ENCODE data around the gene ATP6V1D.
A peak's percentile ranks its signal among the peaks of the same experiment; 100 is the strongest.
"Not testable (repeated sequence)": the region's sequence is repeated elsewhere in the genome, so short reads cannot be mapped to it uniquely, and the experiment has no call there.

ATP6V1D gene

DNA sequence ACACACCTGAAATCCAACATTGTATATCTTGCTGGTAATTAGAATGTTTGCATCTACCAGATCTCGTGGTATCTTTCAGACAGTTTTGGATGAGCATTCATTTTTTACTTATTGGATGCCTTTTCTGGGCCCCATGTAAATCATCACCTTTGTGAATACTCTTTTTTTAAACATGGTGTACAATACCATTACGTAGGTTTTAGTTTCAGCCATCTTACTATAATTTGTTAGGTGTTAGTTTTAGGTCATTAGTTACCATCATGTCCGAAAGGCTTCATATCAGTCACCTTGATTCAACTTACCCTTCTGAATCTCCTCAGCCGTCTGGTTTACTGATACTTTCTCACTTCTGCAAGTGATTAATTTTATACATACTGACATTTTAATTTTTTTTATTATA lies 5.9 kb upstream of the ATP6V1D start:
- DNase-seq = no peak

DNA sequence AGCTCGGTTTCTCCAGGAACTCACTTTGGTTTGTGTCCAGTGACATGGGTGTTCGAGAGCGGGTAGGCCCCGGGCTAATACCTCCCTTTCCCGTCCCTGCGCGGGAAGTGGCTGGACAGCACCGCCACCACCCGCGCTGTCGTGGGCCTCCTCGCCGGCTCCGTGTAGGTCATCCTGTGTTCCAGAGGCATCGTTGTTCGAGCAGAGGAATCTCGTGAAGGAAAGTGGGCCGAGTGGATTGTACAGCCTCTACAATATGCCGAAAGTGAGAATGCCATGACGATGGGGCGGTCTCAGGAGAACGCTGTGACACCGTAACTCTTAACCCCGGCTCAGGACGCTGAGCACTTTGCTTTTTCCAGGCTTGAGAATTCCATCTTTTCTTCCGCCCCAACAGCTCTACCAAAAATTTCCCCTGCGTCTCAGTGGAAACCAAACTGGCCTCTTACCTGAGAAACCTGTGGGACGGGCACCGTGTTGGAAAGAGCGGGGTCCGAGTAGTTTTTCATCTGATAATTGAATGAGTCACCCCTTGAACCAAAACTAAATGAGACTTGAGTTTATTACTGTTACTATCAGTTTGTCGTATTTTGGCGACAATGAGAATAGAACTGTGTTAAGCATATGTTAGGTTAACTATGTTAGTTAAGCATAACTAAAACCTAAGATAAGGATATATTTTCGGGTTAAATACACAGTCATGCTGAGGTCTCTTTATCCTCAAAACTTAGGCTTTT lies 1.0 kb upstream of the ATP6V1D start:
- DNase-seq = peak; percentile 35

DNA sequence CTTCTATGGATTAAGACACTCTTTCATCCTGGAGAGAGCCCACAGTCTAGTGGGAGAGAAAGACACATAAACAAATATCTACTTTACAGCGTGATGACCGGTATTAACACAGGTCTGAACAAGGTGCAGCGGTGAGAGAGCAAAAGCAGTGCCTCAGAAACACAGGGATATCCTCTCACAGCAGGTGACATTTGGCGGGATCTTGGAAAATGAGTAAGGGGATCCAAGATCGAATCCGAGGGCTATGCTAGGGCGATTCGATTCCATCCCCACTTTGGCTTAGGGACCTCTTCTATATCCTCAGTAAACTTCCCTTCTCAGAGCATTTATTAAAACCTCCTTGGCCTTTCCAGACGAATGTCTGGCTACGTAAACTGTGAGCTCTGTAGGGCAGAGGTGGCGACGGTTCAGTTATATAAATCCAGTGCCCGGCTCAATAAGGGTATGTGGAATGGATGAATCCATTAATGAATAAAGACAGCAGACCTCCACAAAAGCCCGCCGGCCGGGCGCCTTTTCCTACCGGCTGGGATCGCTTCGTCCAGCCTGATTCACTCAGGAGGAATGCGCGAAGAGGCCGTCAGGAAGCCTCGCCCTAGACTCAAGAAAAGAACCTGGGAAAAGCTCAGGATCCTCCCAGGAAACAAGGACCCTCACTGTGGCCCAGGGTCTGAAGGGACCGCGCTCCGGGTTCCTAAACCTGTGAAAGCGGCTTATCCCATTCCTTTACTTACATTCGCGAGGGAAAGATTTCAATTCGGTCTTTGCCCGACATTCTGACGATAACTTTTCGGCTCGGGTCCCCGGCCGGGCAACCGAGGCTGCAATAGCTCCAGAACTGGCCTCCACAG lies 455 bp downstream of the ATP6V1D start:
- no peak for DNase-seq

- DNase-seq = no peak
These were observed 1.6 kb downstream of the ATP6V1D start for GRCh38 chr14:67357969-67358354.

GRCh38 chr14:67357186-67357968 lies 2.2 kb downstream of the ATP6V1D start:
- no peak for DNase-seq

DNA sequence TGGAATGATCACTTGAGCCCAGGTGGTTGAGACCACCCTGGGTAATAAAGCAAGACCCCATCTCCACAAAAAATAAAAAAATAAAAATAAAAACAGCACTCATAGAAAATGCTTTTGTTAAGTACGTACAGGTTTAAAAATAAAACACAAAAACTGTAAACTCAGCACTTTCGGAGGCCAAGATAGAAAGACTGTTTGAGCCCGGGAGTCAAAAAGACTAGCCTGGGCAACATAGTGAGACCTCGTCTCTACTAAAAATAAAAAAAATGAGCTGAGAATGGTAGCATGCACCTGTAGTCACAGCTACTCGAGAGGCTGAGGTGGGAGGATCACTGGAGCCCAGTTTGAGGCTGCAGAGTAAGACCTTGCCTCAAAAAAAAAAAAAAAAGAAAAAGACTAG lies 7.5 kb downstream of the ATP6V1D start:
- DNase-seq = no peak

GRCh38 chr14:67345583-67345982 lies 14.0 kb downstream of the ATP6V1D start:
- no peak for DNase-seq

DNA sequence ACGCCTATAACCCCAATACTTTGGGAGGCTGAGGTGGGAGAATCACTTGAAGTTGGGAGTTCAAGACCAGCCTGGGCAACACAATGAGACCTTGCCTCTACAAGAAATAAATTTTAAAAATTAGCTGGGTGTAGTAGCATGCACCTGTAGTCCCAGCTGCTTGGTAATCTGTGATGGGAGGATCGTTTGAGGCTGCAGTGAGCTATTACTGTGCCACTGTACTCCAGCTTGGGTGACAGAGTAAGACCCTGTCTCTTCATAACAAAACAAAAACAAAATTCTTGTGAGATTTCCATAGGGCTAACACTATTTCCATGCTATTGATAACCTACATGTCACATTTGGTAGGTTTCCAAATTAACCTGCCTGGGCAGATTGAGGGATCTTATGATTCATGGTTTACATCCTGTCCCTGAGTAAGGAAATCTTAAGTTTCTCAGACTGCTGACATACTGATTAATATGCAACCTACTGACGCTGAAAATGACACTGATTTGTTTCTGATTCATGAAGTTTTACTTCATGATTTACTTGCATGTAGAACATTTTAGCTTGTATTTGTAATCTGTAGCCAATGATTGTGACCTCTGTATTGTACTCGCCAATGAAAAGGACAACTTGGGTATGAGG lies 15.9 kb downstream of the ATP6V1D start:
- DNase-seq = no peak

DNA sequence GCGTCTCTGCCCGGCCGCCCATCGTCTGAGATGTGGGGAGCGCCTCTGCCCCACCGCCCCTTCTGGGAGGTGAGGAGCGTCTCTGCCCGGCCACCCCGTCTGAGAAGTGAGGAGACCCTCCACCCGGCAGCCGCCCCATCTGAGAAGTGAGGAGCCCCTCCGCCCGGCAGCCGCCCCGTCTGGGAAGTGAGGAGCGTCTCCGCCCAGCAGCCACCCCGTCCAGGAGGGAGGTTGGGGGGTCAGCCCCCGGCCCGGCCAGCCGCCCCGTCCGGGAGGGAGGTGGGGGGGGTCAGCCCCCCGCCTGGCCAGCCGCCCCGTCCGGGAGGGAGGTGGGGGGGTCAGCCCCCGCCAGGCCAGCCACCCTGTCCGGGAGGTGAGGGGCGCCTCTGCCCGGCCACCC lies 18.4 kb downstream of the ATP6V1D start:
- DNase-seq = not testable (repeated sequence)

DNA sequence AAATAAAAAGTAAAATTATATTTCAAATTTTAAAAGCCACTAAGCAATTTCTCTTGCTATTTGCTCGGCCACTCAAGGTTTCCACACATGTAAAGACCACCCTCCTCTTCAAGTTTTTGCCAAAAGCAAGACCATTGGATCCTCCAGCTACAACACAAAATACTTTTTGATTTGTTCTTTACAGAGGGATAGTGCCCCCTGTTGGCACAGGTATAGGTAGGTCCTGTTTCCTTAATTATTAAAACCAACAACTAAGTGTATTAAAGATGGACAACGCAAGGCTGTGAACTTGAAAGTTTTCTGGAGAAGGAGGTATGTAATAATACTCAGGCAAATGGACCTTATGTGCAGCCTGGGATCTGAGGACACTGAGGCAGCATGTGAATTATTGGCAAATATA lies 23.8 kb downstream of the ATP6V1D start:
- DNase-seq = no peak

DNA sequence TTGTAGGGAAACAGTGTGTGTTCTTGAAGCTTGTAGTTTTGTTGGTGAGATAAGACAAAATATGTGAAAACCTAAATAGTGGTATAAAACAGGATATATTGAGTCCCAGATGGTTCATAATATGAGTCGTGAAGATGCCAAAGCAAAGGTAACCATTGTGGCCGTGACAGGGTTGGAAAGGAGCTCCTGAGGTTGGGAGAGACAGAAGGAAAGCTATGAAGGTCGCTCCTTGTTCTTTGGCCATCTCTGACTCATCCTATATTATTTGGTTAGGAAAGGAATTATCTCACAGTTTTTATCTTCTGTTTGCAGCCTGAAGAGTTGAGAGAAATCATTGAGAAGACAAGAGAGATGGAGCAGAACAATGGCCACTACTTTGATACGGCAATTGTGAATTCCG lies 27.1 kb downstream of the ATP6V1D start:
- DNase-seq = no peak

- no peak for DNase-seq
These were observed 28.1 kb downstream of the ATP6V1D start for GRCh38 chr14:67331368-67332125.

DNA sequence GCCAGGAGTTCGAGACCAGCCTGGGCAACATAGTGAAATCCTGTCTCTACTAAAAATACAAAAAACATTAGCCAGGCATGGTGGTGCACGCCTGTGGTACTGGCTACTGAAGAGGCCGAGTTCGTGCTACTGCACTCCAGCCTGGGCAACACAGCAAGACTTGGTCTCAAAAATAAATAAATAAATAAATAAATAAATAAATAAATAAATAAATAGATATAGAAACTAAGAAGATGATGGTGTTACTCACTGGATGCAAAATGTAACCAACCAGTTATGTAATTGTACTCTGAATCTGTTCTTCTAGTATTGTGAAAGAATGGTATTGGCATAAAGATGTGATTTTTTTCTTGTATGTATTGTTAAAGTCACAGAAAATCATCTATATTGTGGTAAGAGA lies 29.9 kb downstream of the ATP6V1D start:
- not testable (repeated sequence) for DNase-seq

DNA sequence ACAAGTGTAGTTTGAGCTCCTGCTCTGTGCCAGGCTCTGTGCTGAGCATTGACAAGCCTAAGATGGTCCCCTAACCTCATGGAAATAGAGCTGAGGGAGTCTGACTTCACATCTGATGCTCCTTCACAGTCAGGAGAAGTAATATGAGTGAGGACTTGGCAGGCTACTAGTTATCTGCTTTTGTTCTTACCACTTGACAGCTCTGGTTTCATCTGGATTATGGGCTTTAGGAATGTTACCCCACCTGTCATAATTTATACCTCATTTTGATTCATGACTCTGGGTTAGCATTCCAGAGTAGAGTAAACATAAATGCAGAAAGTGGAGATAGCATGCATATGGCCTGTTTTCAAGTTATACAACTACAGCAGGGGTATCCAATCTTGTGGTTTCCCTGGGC lies 40.5 kb downstream of the ATP6V1D start:
- DNase-seq = no peak

- no peak for DNase-seq
These were observed 41.8 kb downstream of the ATP6V1D start for GRCh38 chr14:67317822-67318221.

- DNase-seq = no peak
These were observed 46.5 kb downstream of the ATP6V1D start for GRCh38 chr14:67313153-67313552.

DNA sequence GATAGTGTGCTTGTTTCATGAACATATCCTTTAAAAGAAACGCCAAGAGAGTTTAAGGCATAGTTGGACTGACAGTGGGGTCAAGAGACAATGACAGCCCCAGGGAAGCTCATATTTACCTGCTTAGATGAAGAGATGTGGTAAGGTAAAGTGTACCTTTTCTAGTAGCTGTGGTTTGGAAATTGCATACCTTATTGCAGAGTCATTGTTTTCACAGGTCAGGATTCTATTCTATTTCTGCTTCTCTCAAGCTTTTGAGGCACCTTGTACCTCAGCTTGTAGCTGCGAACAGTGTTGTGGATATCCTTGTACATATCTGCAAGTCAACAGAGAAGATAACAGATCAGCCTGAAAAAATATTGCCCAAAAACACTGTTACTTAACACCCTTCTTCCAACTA lies 47.7 kb downstream of the ATP6V1D start:
- DNase-seq = no peak

Data from stimulated activated CD4-positive, alpha-beta T cell treated with anti-CD3 and anti-CD28 coated beads, Interleukin-12 subunit alpha, Interleukin-12 subunit beta, amount 100 ng/mL, for 4 hours (primary cell).